Stimulated activated CD8-positive, alpha-beta memory T cell treated with anti-CD3 and anti-CD28 coated beads, Interleukin-12 subunit alpha, Interleukin-12 subunit beta, amount 100 ng/mL, for 24 hours (primary cell): ENCODE data around the gene TFAP2C.

ENCODE experiments used
- DNase-seq: peaks from one replicate; pipeline ENCODE4 v3.0.0-alpha.2; 2020; ENCODE audit errors: extremely low read depth

Gene TFAP2C

DNA sequence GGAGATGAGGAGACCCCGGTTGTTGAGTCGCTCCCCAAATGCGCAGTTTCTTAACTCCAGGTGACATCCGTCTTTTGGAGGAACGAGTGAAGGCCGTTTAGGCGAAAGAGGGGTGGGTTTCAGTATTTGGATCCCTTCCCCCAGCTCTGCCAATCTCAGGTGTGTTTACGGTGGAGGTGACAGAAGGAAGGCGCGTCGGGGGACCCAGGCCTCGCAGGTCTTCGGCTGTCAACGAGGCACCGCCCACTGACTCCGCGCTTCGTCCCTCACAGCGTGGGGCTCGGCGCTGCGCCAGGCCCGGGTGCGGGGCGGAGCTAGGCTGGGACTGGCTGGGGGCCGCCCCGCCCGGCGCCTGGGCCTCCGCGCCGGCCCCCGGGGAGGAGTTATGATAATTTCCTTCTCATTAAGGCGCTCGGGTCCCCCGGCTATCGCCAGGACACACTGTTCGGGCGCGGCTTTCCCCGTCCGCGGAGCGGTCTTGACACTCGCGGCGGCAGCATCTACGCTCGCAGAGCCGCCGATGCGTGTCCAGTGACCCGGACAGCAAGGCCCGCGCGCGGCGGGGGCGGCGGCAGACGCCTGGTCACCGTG lies at the start of gene TFAP2C:
TSS of gene TFAP2C (plus strand) at position 434 of the 591 bp plus-strand sequence. CDS start 239 bp downstream, outside the sequence.
- DNase-seq: no peak

- no peak for DNase-seq
Observed at GRCh38 chr20:56580226-56580625, 48.9 kb upstream of the TFAP2C start.

- no peak for DNase-seq
Observed at GRCh38 chr20:56581701-56582100, 47.4 kb upstream of the TFAP2C start.

DNA sequence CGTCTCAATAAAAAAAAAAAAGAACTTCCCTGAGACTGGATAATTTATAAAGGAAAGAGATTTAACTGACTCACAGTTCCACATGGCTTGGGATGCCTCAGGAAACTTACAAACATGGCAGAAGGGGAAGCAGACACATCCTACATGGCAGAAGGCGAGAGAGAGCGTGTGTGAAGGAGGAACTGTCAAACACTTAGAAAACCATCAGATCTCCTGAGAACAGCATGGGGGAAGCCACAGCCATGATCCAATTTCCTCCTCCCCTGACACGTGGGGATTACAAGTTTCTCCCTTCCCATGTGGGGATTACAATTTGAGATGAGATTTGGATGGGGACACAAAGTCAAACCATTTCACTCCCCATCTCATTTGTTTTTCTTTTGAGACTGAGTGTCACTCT lies 46.6 kb upstream of the TFAP2C start:
- DNase-seq: no peak

DNA sequence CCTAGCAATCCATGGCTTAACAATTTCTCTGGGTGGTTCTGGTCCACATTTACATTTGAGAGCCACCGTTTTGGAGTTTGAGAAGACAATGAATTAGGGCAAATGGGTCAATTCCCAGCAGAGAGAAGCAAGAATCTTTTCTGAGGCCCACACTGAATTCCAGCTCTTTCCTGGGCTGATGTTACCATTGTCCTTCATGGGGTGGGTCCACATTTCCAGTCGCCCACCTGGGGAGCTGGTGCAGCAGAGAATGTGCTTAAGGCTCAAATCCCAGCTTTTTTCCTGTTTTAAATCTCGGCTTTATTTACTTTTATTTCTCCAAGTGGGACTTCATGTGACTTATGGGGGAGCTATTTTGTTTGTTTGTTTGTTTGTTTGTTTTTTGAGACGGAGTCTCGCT lies 44.2 kb upstream of the TFAP2C start:
- no peak for DNase-seq

- no peak for DNase-seq
Observed at GRCh38 chr20:56587307-56588041, 41.6 kb upstream of the TFAP2C start.

DNA sequence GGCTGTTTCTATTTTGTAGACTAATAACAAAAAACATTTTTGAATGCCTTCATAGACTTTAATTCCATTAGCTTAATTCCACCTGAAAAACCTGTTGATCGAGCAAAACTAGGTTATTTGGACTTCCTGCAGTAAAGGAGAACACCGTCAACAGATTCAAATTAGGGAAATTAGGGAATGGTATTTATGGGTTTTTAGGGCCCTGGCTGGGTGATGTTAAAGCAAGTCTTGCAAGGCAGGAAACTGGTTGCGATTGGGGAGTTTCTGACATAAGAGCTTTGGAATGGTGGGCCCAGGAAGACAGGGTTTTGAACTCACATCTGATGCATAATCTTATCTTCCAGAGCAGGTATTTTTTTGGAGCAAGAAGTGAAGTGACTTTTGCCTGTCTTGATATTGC lies 40.1 kb upstream of the TFAP2C start:
- DNase-seq: no peak

GRCh38 chr20:56589633-56590032 lies 39.5 kb upstream of the TFAP2C start:
- DNase-seq: no peak

GRCh38 chr20:56590888-56591287 lies 38.2 kb upstream of the TFAP2C start:
- no peak for DNase-seq

DNA sequence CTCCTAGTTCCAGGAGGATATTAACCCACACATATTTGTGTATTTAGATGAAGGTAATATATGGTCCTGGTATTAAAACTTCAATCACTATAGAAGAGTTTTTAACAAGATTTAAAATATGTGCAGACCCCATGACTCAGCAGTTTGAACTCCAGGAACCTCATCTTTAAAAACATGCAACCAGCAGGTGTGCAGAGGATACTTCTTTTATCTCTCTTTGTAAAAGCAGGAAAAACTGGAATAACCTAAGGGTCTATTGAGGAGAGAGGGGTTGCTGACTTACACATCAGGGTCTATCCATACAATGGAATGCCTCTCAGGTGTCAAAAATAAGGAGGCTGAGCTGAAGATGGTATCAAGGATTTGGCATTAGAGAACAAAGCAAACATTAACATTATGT lies 36.9 kb upstream of the TFAP2C start:
- DNase-seq: no peak

GRCh38 chr20:56592817-56593216 lies 36.3 kb upstream of the TFAP2C start:
- no peak for DNase-seq

GRCh38 chr20:56595746-56596475 lies 33.2 kb upstream of the TFAP2C start:
- no peak for DNase-seq

DNA sequence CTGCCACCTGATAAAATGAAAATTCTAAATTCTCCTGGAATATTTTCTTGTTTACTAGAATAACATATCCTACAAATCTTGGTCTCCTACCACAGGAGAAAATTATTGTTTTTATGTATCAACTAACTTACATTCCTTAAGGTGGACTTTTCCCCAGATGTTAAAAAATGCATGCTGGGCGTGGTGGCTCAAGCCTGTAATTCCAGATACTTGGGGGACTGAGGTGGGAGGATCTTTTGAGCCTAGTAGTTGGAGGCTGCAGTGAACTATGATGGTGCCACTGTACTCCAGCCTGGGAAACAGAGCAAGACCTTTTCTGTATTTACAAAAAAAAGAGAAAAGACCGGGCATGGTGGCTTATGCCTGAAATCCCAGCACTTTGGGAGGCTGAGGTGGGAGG lies 27.9 kb upstream of the TFAP2C start:
- no peak for DNase-seq

DNA sequence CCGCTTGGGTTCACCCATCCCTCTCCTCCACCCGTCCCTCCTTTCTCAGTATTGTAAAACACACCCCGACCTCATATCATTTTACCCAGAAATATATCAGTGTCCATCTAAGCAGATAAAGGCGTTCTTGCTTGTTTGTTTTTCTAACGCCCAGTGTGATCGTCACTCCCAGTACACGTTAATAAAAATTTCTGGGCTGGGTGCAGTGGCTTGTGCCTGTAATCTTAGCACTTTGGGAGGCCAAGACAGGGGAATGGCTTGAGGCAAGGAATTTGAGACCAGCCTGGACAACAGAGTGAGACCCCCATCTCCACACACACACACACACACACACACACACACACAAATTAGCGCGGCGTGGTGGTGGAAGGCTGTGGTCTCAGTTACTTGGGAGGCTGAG lies 24.4 kb upstream of the TFAP2C start:
- DNase-seq: no peak

DNA sequence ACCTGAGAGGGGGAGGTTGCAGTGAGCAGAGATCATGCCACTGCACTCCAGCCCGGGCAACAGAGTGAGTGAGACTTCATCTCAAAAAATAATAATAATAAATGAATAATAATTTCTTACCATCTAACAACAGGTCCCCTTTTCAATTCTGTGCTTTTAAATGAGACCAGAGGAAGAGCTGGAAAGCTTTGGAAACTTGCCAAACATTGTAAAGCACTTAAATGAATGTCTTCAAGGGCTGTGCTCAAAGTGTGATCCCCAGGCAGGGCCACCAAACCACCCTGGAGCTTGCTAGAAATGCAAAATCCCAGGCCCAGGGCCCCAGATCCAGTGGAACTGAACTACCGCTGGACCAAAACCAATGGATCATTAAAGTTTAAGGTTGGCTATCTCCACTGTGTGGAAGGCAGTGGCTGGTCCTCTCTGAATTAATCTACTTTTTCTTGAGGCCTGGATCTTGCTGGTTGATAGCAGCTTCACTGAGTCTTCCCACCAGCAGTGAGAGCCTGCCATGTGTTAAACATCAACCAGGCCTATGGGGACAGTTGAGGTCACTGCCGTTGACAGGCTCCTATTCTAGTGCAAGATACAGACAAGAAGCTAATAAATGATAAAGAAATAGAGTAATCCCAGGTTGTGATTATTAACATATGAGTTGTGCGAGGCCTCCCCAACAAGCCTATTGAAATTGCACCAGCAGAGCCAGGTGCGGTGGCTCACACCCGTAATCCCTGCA lies 23.7 kb upstream of the TFAP2C start:
- no peak for DNase-seq

- no peak for DNase-seq
Observed at GRCh38 chr20:56606174-56606945, 22.7 kb upstream of the TFAP2C start.

- DNase-seq: no peak
Observed at GRCh38 chr20:56607061-56607704, 21.9 kb upstream of the TFAP2C start.

DNA sequence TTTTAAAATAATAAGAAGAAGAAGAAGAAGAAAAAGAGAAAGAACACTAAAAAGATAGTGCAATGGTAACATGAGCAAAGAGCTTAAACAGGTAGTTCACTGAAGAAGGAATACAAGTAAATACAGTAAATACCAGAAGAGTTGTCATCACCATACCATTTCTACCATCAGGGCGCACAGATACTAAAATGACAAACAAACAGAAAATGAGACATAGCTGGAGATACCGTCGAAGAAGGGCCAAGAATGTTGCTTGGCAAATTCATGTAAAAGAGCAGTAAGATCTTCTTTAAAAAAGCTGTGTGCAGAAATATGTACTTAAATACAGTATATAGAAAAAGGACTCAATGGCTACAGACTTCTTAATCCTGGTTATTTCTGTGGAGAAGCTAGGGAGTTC lies 20.7 kb upstream of the TFAP2C start:
- no peak for DNase-seq

- no peak for DNase-seq
Observed at GRCh38 chr20:56609321-56609720, 19.8 kb upstream of the TFAP2C start.

DNA sequence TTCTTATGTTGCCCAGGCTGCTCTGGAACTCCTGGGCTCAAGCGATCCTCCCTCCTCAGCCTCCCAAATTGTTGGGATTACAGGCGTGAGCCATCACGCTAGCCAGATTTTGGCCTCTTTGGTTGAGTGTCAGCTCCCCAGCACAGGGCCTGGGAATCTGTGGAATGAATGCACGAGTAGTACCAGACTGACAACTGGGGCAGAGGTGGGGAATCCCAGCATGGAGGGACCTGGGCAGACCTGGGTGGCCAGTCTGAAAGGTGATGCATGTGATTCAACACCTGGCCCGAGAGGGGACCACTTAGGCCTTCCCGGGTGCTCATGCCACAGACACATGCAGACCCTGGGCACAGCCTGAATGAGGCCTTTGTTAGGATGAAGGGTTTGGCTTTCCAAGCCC lies 19.0 kb upstream of the TFAP2C start:
- DNase-seq: no peak

DNA sequence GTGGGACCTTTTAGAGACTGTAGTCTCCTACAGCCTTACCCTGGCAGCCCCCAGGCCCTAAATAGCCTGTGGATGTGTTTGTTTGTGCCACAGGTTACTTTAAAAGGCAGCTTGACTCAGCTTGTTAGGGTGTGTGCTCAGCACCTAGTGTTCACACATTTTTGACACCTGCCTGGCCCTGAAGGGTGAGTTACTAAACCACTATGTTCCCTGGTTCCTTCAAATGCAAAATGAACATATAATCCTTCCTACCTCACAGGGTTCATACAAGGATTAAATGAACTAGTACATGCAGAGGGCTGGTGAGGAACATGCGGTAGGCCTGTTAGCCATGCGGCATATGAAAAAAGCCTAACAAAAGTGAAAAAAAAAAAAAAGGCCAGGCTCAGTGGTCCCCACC lies 14.9 kb upstream of the TFAP2C start:
- no peak for DNase-seq
